HEK293 (cell line): ENCODE measurements around the gene MIA3.

Experiments used
- CTCF ChIA-PET: fragments of 350-600 bp; formaldehyde crosslinking; extraction: SDS; loops from one replicate; lab custom pipeline; 2021; ENCODE audit warnings: antibody characterized with exemption; lab: Yijun Ruan, JAX
- POLR2A ChIA-PET: fragments of 300-600 bp; formaldehyde crosslinking; extraction: SDS; loops from one replicate; lab custom pipeline; 2020; ENCODE audit warnings: antibody characterized with exemption, inconsistent platforms; lab: Yijun Ruan, JAX
- H3K27ac ChIP-seq: fragments of 200-500 bp; sonication (Bioruptor generic); 2 replicates; pipeline ENCODE4 v1.5.1; 2014; ENCODE audit warnings: low read depth, low read length, control low read depth, inconsistent platforms; ENCODE audit errors: extremely low read depth
- H3K36me3 ChIP-seq, 2 experiments: fragments of 200-500 bp in 1 of 2; sonication (Bioruptor generic) in 1 of 2; 1 replicate in 1 of 2; 2 replicates in 1 of 2; pipeline ENCODE4 v1.5.1; 2014 to 2017; ENCODE audit warnings: inconsistent platforms in 2 of 2, low read length in 2 of 2; ENCODE audit not compliant: control insufficient read depth in 2 of 2, insufficient read depth in 1 of 2
- H3K4me1 ChIP-seq: fragments of 200-500 bp; sonication (Bioruptor generic); 2 replicates; pipeline ENCODE4 v1.5.1; 2014; ENCODE audit warnings: mild to moderate bottlenecking, low read length, inconsistent platforms; ENCODE audit not compliant: control insufficient read depth, insufficient read depth
- H3K4me3 ChIP-seq: 2 replicates; pipeline ENCODE4 v1.5.1; 2011; ENCODE audit warnings: low read depth, mild to moderate bottlenecking, control low read depth, low read length, moderate library complexity
- H3K9me3 ChIP-seq: fragments of 200-500 bp; sonication (Bioruptor generic); 2 replicates; pipeline ENCODE4 v1.5.1; 2014; ENCODE audit warnings: low read depth, low read length, inconsistent platforms; ENCODE audit not compliant: control insufficient read depth, insufficient read depth
- BCL11A ChIP-seq: fragments of 450-650 bp; formaldehyde crosslinking; IDR thresholded peaks from 2 replicates; pipeline ENCODE4 v1.5.1; 2016; ENCODE audit warnings: low read depth, missing biosample characterization, missing genetic modification characterization
- FEZF1 ChIP-seq: fragments of 450-650 bp; formaldehyde crosslinking; IDR thresholded peaks from 2 replicates; pipeline ENCODE4 v1.5.1; 2016; ENCODE audit warnings: missing biosample characterization, missing genetic modification characterization
- GLIS2 ChIP-seq: fragments of 450-650 bp; formaldehyde crosslinking; IDR thresholded peaks from 2 replicates; pipeline ENCODE4 v1.5.1; 2016; ENCODE audit warnings: missing biosample characterization, missing genetic modification characterization
- IKZF3 ChIP-seq: fragments of 450-650 bp; IDR thresholded peaks from 2 replicates; pipeline ENCODE4 v1.5.0; 2018; ENCODE audit warnings: missing biosample characterization, mild to moderate bottlenecking, missing genetic modification characterization, moderate library complexity
- KLF7 ChIP-seq: fragments of 450-650 bp; formaldehyde crosslinking; IDR thresholded peaks from 2 replicates; pipeline ENCODE4 v1.5.1; 2016; ENCODE audit warnings: missing biosample characterization, missing genetic modification characterization, borderline replicate concordance
- RBAK ChIP-seq: fragments of 450-650 bp; formaldehyde crosslinking; IDR thresholded peaks from 2 replicates; pipeline ENCODE4 v1.5.1; 2016; ENCODE audit warnings: missing biosample characterization, missing genetic modification characterization
- ZNF133 ChIP-seq: fragments of 450-650 bp; formaldehyde crosslinking; IDR thresholded peaks from 2 replicates; pipeline ENCODE4 v1.5.1; 2016; ENCODE audit warnings: missing biosample characterization, missing genetic modification characterization
- ZNF146 ChIP-seq: fragments of 450-650 bp; formaldehyde crosslinking; IDR thresholded peaks from 2 replicates; pipeline ENCODE4 v1.5.1; 2016; ENCODE audit warnings: missing biosample characterization, missing genetic modification characterization
- ZNF292 ChIP-seq: fragments of 450-650 bp; formaldehyde crosslinking; IDR thresholded peaks from 2 replicates; pipeline ENCODE4 v1.5.1; 2016; ENCODE audit warnings: low read depth, missing biosample characterization, missing genetic modification characterization, borderline replicate concordance
- ZNF37A ChIP-seq: fragments of 450-650 bp; IDR thresholded peaks from 2 replicates; pipeline ENCODE4 v1.5.1; 2018; ENCODE audit warnings: missing biosample characterization, missing genetic modification characterization
- ZNF558 ChIP-seq: fragments of 450-650 bp; formaldehyde crosslinking; IDR thresholded peaks from 2 replicates; pipeline ENCODE4 v1.5.1; 2016; ENCODE audit warnings: missing biosample characterization, missing genetic modification characterization
- ZNF561 ChIP-seq: fragments of 450-650 bp; IDR thresholded peaks from 2 replicates; pipeline ENCODE4 v1.5.1; 2018; ENCODE audit warnings: missing biosample characterization, missing genetic modification characterization, borderline replicate concordance
- ZNF571 ChIP-seq: fragments of 450-650 bp; formaldehyde crosslinking; IDR thresholded peaks from 2 replicates; pipeline ENCODE4 v1.5.0; 2017; ENCODE audit warnings: missing biosample characterization, missing genetic modification characterization
- ZNF596 ChIP-seq: fragments of 450-650 bp; IDR thresholded peaks from 2 replicates; pipeline ENCODE4 v1.5.0; 2018; ENCODE audit warnings: missing biosample characterization, mild to moderate bottlenecking, missing genetic modification characterization, moderate library complexity
- TF ChIP-seq, protein P1 (sequence below): fragments of 450-650 bp; formaldehyde crosslinking; IDR thresholded peaks from 2 replicates; pipeline ENCODE4 v1.5.1; 2017; ENCODE audit warnings: missing biosample characterization, missing genetic modification characterization
- TF ChIP-seq, protein P2 (sequence below): fragments of 450-650 bp; formaldehyde crosslinking; IDR thresholded peaks from 2 replicates; pipeline ENCODE4 v1.5.1; 2016; ENCODE audit warnings: missing biosample characterization, missing genetic modification characterization
- TF ChIP-seq, protein P3 (sequence below): fragments of 450-650 bp; formaldehyde crosslinking; IDR thresholded peaks from 2 replicates; pipeline ENCODE4; 2016; ENCODE audit warnings: missing biosample characterization, missing genetic modification characterization
- TF ChIP-seq, protein P4 (sequence below): fragments of 450-650 bp; formaldehyde crosslinking; IDR thresholded peaks from 2 replicates; pipeline ENCODE4 v1.5.1; 2017; ENCODE audit warnings: missing biosample characterization, missing genetic modification characterization
- TF ChIP-seq, protein P5 (sequence below): fragments of 450-650 bp; formaldehyde crosslinking; conservative IDR thresholded peaks from 2 replicates; pipeline ENCODE4 v1.5.1; 2016; ENCODE audit warnings: low read depth, missing biosample characterization, missing genetic modification characterization
- TF ChIP-seq, protein P6 (sequence below): fragments of 450-650 bp; formaldehyde crosslinking; IDR thresholded peaks from 2 replicates; pipeline ENCODE4 v1.5.1; 2016; ENCODE audit warnings: missing biosample characterization, missing genetic modification characterization
- TF ChIP-seq, protein P7 (sequence below): fragments of 450-650 bp; formaldehyde crosslinking; IDR thresholded peaks from 2 replicates; pipeline ENCODE4 v1.5.1; 2017; ENCODE audit warnings: missing biosample characterization, missing genetic modification characterization
- TF ChIP-seq, protein P8 (sequence below): fragments of 450-650 bp; formaldehyde crosslinking; IDR thresholded peaks from 2 replicates; pipeline ENCODE4 v1.5.0; 2017; ENCODE audit warnings: missing biosample characterization, missing genetic modification characterization, borderline replicate concordance

MIA3 gene

DNA sequence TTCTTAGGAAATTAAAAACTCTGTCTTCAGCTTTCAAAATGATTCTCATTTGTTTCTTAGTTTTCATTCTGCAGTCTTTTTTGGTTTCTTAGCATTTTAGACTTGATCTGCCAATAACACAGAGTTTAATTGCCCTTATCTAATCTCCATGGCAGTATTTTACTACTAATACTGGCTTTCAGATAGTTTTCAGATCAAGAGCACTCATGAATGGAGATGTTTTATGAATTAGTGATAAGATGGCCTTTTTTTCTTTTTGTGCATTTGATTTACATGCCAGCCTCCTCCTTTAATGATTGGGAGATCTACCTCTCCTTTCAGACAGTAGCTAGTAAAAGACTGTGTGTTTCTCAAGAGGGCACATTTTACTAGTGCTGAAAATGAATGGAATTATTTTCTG, 5.6 kb downstream of the MIA3 start:
- Histone ChIP-seq H3K4me3 (no peak overlapping the region), H3K27ac (no peak overlapping the region), H3K36me3 (peaks cover 17 to 54% of the 10 kb centered on the region in 2 experiments), H3K9me3 (no peaks in the 10 kb centered on the region), H3K4me1 (no peaks in the 10 kb centered on the region)
- ChIA-PET POLR2A (no interaction called here), CTCF (interaction anchor here (2.6 kb wide), 1 partner anchor 11 kb away, joined by 14 read pairs; no protein-coding TSS in a partner anchor)
- no peak for TF ChIP-seq ZNF37A (tag by site-specific recombination)
- TF ChIP-seq FEZF1 (tag by site-specific recombination): peak; percentile 71
- TF ChIP-seq, protein P1, sequence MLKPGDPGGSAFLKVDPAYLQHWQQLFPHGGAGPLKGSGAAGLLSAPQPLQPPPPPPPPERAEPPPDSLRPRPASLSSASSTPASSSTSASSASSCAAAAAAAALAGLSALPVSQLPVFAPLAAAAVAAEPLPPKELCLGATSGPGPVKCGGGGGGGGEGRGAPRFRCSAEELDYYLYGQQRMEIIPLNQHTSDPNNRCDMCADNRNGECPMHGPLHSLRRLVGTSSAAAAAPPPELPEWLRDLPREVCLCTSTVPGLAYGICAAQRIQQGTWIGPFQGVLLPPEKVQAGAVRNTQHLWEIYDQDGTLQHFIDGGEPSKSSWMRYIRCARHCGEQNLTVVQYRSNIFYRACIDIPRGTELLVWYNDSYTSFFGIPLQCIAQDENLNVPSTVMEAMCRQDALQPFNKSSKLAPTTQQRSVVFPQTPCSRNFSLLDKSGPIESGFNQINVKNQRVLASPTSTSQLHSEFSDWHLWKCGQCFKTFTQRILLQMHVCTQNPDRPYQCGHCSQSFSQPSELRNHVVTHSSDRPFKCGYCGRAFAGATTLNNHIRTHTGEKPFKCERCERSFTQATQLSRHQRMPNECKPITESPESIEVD (tag by site-specific recombination): peak; percentile 75
- no peak for TF ChIP-seq ZNF558 (tag by site-specific recombination)

DNA sequence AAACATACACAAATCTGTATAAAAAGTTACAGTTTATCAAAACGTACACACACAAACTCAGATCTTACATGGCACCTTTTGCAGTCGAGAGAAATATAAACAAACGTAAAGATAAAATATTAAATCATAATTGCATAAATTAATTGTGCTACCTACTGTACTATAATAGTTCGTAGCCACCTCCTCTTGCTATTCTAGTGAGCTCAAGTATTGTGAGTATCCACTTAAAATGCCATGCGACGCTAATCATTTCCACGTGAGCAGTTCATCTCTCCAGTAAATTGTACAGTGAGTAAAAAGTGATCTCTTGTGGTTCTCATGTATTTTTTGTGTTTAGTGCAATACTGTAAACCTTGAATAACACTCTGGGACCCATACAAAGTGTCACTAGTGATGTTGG, 6.3 kb downstream of the MIA3 start:
- POLR2A ChIA-PET: no interaction called here
- no peak overlapping the region for H3K4me3 ChIP-seq
- CTCF ChIA-PET: interaction anchor here (1.1 to 2.6 kb wide), 2 partner anchors 10 to 169 kb away, joined by 3 to 14 read pairs; no protein-coding TSS in a partner anchor
- H3K4me1 ChIP-seq: no peaks in the 10 kb centered on the region
- H3K36me3 ChIP-seq: peaks cover 17 to 62% of the 10 kb centered on the region in 2 experiments
- H3K27ac ChIP-seq: no peak overlapping the region
- no peaks in the 10 kb centered on the region for H3K9me3 ChIP-seq
- TF ChIP-seq RBAK (no peak), ZNF561 (tag by site-specific recombination) (no peak), ZNF133 (tag by site-specific recombination) (no peak), ZNF292 (tag by site-specific recombination) (no peak), KLF7 (no peak), ZNF571 (tag by site-specific recombination) (no peak), ZNF146 (no peak), ZNF596 (no peak), BCL11A (no peak), IKZF3 (tag by site-specific recombination) (no peak), GLIS2 (no peak)
- TF ChIP-seq, protein P2, sequence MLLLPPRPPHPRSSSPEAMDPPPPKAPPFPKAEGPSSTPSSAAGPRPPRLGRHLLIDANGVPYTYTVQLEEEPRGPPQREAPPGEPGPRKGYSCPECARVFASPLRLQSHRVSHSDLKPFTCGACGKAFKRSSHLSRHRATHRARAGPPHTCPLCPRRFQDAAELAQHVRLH (tag by site-specific recombination): no peak
- TF ChIP-seq, protein P3, sequence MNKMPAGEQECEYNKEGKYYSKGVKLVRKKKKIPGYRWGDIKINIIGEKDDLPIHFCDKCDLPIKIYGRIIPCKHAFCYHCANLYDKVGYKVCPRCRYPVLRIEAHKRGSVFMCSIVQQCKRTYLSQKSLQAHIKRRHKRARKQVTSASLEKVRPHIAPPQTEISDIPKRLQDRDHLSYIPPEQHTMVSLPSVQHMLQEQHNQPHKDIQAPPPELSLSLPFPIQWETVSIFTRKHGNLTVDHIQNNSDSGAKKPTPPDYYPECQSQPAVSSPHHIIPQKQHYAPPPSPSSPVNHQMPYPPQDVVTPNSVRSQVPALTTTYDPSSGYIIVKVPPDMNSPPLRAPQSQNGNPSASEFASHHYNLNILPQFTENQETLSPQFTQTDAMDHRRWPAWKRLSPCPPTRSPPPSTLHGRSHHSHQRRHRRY (tag by site-specific recombination): no peak
- TF ChIP-seq, protein P4, sequence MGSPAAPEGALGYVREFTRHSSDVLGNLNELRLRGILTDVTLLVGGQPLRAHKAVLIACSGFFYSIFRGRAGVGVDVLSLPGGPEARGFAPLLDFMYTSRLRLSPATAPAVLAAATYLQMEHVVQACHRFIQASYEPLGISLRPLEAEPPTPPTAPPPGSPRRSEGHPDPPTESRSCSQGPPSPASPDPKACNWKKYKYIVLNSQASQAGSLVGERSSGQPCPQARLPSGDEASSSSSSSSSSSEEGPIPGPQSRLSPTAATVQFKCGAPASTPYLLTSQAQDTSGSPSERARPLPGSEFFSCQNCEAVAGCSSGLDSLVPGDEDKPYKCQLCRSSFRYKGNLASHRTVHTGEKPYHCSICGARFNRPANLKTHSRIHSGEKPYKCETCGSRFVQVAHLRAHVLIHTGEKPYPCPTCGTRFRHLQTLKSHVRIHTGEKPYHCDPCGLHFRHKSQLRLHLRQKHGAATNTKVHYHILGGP (tag by site-specific recombination): no peak
- TF ChIP-seq, protein P5, sequence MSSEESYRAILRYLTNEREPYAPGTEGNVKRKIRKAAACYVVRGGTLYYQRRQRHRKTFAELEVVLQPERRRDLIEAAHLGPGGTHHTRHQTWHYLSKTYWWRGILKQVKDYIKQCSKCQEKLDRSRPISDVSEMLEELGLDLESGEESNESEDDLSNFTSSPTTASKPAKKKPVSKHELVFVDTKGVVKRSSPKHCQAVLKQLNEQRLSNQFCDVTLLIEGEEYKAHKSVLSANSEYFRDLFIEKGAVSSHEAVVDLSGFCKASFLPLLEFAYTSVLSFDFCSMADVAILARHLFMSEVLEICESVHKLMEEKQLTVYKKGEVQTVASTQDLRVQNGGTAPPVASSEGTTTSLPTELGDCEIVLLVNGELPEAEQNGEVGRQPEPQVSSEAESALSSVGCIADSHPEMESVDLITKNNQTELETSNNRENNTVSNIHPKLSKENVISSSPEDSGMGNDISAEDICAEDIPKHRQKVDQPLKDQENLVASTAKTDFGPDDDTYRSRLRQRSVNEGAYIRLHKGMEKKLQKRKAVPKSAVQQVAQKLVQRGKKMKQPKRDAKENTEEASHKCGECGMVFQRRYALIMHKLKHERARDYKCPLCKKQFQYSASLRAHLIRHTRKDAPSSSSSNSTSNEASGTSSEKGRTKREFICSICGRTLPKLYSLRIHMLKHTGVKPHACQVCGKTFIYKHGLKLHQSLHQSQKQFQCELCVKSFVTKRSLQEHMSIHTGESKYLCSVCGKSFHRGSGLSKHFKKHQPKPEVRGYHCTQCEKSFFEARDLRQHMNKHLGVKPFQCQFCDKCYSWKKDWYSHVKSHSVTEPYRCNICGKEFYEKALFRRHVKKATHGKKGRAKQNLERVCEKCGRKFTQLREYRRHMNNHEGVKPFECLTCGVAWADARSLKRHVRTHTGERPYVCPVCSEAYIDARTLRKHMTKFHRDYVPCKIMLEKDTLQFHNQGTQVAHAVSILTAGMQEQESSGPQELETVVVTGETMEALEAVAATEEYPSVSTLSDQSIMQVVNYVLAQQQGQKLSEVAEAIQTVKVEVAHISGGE (tag by site-specific recombination): no peak
- TF ChIP-seq, protein P6, sequence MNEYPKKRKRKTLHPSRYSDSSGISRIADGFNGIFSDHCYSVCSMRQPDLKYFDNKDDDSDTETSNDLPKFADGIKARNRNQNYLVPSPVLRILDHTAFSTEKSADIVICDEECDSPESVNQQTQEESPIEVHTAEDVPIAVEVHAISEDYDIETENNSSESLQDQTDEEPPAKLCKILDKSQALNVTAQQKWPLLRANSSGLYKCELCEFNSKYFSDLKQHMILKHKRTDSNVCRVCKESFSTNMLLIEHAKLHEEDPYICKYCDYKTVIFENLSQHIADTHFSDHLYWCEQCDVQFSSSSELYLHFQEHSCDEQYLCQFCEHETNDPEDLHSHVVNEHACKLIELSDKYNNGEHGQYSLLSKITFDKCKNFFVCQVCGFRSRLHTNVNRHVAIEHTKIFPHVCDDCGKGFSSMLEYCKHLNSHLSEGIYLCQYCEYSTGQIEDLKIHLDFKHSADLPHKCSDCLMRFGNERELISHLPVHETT (tag by site-specific recombination): no peak
- TF ChIP-seq, protein P7, sequence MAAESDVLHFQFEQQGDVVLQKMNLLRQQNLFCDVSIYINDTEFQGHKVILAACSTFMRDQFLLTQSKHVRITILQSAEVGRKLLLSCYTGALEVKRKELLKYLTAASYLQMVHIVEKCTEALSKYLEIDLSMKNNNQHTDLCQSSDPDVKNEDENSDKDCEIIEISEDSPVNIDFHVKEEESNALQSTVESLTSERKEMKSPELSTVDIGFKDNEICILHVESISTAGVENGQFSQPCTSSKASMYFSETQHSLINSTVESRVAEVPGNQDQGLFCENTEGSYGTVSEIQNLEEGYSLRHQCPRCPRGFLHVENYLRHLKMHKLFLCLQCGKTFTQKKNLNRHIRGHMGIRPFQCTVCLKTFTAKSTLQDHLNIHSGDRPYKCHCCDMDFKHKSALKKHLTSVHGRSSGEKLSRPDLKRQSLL (tag by site-specific recombination): no peak
- TF ChIP-seq, protein P8, sequence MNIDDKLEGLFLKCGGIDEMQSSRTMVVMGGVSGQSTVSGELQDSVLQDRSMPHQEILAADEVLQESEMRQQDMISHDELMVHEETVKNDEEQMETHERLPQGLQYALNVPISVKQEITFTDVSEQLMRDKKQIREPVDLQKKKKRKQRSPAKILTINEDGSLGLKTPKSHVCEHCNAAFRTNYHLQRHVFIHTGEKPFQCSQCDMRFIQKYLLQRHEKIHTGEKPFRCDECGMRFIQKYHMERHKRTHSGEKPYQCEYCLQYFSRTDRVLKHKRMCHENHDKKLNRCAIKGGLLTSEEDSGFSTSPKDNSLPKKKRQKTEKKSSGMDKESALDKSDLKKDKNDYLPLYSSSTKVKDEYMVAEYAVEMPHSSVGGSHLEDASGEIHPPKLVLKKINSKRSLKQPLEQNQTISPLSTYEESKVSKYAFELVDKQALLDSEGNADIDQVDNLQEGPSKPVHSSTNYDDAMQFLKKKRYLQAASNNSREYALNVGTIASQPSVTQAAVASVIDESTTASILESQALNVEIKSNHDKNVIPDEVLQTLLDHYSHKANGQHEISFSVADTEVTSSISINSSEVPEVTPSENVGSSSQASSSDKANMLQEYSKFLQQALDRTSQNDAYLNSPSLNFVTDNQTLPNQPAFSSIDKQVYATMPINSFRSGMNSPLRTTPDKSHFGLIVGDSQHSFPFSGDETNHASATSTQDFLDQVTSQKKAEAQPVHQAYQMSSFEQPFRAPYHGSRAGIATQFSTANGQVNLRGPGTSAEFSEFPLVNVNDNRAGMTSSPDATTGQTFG: no peak
